SK-N-SH (cell line): ENCODE data around the gene SYNJ2.

Source experiments
- CTCF ChIP-seq: fragments of 200-600 bp; sonication (generic); IDR thresholded peaks from 2 replicates; pipeline ENCODE4 v1.6.1; 2017; ENCODE audit warnings: antibody characterized with exemption, mild to moderate bottlenecking, moderate library complexity
- EP300 ChIP-seq, 2 experiments: IDR thresholded peaks; 2 replicates each; pipeline versions ENCODE4 v1.4.0 to v1.6.1; 2012; ENCODE audit warnings: borderline replicate concordance in 1 of 2, low read depth in 1 of 2, low read length in 1 of 2
- JUND ChIP-seq: IDR thresholded peaks from 2 replicates; pipeline ENCODE4 v1.4.0; 2012
- MAX ChIP-seq: IDR thresholded peaks from 2 replicates; pipeline ENCODE4 v1.4.0; 2012; ENCODE audit warnings: low read depth
- PBX3 ChIP-seq: IDR thresholded peaks from 2 replicates; pipeline ENCODE4; 2012
- RAD21 ChIP-seq: IDR thresholded peaks from 2 replicates; pipeline ENCODE4 v1.6.1; 2012; ENCODE audit warnings: mild to moderate bottlenecking, low read length
- RFX5 ChIP-seq: IDR thresholded peaks from 2 replicates; pipeline ENCODE4 v1.6.1; 2012; ENCODE audit warnings: mild to moderate bottlenecking, improper control_type of control experiment, low read length
- TAF1 ChIP-seq: IDR thresholded peaks from 2 replicates; pipeline ENCODE4 v1.6.1; 2012; ENCODE audit warnings: low read depth, mild to moderate bottlenecking, low read length, moderate library complexity, borderline replicate concordance
- USF2 ChIP-seq: fragments of 150-350 bp; IDR thresholded peaks from 2 replicates; pipeline ENCODE4 v1.6.1; 2017; ENCODE audit warnings: antibody characterized with exemption, low read length, low read depth, borderline replicate concordance
- YY1 ChIP-seq: IDR thresholded peaks from 2 replicates; pipeline ENCODE4 v1.4.0; 2012; ENCODE audit warnings: low read depth, mild to moderate bottlenecking
- ZBTB33 ChIP-seq: IDR thresholded peaks from 2 replicates; pipeline ENCODE4 v1.4.0; 2012; ENCODE audit warnings: low read depth, borderline replicate concordance
- TF ChIP-seq, protein P1 (sequence below): IDR thresholded peaks from 2 replicates; pipeline ENCODE4 v1.6.1; 2012; ENCODE audit warnings: mild to moderate bottlenecking, low read depth, low read length, moderate library complexity

DNA sequence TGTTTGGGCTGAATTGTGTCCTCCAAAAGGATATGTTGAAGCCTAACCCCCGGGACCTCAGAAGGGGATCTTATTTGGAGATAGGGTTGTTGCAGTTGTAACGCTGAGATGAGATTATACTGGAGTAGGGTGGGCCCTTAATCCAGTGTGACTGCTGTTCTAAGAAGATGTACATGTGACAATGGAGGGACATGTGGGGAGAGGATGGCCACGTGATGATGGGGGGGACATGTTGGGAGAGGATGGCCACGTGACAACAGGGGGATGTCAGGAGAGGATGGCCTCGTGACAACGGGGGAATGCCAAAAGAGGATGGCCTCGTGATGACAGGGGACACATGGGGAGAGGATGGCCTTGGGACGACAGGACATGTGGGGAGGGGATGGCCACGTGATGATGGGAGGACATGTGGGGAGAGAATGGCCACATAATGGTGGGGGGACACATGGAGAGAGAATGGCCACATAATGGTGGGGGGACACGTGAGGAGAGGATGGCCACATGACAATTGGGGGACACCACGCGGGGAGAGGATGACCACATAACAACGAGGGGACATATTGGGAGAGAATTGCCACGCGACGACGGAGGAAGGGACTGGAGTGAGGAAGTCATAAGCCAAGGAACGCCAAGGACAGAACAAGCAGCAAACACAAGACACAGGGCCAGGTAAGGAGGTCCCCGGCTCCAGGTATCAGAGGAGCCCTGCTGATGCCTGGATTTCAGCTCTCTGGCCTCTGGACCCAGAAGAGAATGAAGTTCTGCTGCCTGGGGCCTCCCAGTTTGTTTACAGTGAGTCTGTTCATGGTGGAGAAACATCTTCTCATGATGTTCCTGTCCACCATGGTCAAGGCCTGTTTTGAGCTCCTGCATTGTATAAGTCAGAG lies 29.2 kb downstream of the SYNJ2 start:
- TF ChIP-seq CTCF: no peak
- no peak for TF ChIP-seq RFX5
- TF ChIP-seq, protein P1, sequence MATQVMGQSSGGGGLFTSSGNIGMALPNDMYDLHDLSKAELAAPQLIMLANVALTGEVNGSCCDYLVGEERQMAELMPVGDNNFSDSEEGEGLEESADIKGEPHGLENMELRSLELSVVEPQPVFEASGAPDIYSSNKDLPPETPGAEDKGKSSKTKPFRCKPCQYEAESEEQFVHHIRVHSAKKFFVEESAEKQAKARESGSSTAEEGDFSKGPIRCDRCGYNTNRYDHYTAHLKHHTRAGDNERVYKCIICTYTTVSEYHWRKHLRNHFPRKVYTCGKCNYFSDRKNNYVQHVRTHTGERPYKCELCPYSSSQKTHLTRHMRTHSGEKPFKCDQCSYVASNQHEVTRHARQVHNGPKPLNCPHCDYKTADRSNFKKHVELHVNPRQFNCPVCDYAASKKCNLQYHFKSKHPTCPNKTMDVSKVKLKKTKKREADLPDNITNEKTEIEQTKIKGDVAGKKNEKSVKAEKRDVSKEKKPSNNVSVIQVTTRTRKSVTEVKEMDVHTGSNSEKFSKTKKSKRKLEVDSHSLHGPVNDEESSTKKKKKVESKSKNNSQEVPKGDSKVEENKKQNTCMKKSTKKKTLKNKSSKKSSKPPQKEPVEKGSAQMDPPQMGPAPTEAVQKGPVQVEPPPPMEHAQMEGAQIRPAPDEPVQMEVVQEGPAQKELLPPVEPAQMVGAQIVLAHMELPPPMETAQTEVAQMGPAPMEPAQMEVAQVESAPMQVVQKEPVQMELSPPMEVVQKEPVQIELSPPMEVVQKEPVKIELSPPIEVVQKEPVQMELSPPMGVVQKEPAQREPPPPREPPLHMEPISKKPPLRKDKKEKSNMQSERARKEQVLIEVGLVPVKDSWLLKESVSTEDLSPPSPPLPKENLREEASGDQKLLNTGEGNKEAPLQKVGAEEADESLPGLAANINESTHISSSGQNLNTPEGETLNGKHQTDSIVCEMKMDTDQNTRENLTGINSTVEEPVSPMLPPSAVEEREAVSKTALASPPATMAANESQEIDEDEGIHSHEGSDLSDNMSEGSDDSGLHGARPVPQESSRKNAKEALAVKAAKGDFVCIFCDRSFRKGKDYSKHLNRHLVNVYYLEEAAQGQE: no peak
- TF ChIP-seq PBX3: no peak
- TF ChIP-seq EP300 (IDR thresholded peaks at IDR 0.05; ENCODE audit: borderline replicate concordance in 1 of 2, low read depth in 1 of 2, low read length in 1 of 2): no peak
- TF ChIP-seq JUND: no peak
- TF ChIP-seq USF2: no peak
- TF ChIP-seq RAD21: no peak
- no peak for TF ChIP-seq TAF1
- no peak for TF ChIP-seq ZBTB33
- no peak for TF ChIP-seq YY1
- no peak for TF ChIP-seq MAX
